NCI-H187 treated with DMSO at 0.1 percent for 48 hours (cell line): ENCODE measurements around the gene UTS2R.
"Not testable (repeated sequence)": the region's sequence is repeated elsewhere in the genome, so short reads cannot be mapped to it uniquely, and the experiment has no call there.

Experiments
- DNase-seq: peaks from one replicate; lab custom pipeline; 2025; lab: John Stamatoyannopoulos, UW

UTS2R gene

GRCh38 chr17:82408938-82409318, 37.4 kb downstream of the UTS2R start:
- DNase-seq: no peak

GRCh38 chr17:82410014-82410716, 38.6 kb downstream of the UTS2R start:
- no peak for DNase-seq

- no peak for DNase-seq
Measured at GRCh38 chr17:82411396-82412053, 40.0 kb downstream of the UTS2R start.

- not testable (repeated sequence) for DNase-seq
Measured at GRCh38 chr17:82412081-82412480, 40.5 kb downstream of the UTS2R start.

GRCh38 chr17:82412535-82413520, 41.3 kb downstream of the UTS2R start:
- DNase-seq: no peak

GRCh38 chr17:82414548-82415281, 43.1 kb downstream of the UTS2R start:
- DNase-seq: no peak

GRCh38 chr17:82415336-82415735, 43.8 kb downstream of the UTS2R start:
- no peak for DNase-seq

- no peak for DNase-seq
Measured at GRCh38 chr17:82415786-82416185, 44.2 kb downstream of the UTS2R start.

GRCh38 chr17:82416264-82416663, 44.7 kb downstream of the UTS2R start:
- DNase-seq: no peak

- no peak for DNase-seq
Measured at GRCh38 chr17:82416771-82417170, 45.2 kb downstream of the UTS2R start.

- DNase-seq: peak; percentile 28
Measured at GRCh38 chr17:82418001-82418986, 46.7 kb downstream of the UTS2R start, which contains the start of the genes HEXD and OGFOD3. HEXD (plus strand) TSS chr17:82418347; CDS start chr17:82419800, 1,453 bp downstream. OGFOD3 (minus strand) TSS chr17:82418586; CDS start chr17:82418485, 101 bp downstream.

GRCh38 chr17:82419540-82419939, 48.0 kb downstream of the UTS2R start:
- DNase-seq: no peak

- DNase-seq: no peak
Measured at GRCh38 chr17:82424001-82424862, 52.7 kb downstream of the UTS2R start.

- no peak for DNase-seq
Measured at GRCh38 chr17:82424863-82425159, 53.2 kb downstream of the UTS2R start.
